Measurements from ENCODE around the gene NUP98.

NUP98 gene

DNA sequence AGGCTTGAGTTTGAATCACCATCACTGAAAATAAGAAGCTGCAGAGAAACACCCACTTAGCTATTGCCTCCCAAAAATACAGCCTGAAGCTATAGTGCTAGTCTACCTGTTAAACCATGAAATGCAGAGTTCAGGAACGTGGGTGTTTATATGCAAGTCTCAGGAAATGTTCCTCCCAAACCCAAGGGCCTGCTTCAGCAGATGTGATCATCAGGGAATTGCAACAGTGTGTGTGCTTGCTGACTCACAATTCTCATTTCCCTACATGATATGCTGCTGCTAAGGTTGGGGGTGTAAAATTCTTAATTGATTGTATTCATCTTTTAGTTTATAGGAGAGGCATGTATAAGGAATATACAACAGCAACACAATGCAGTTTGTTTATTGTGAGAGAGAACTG is 49.6 kb downstream of the NUP98 start:
- peak; percentile 38; the same call in 1 of the 2 replicates for TF ChIP-seq EGR2 (tag by site-specific recombination; IDR thresholded peaks at IDR 0.05; ENCODE audit: low read depth)
- peak; percentile 41 for TF ChIP-seq ZFHX2 (tag by site-specific recombination; conservative IDR thresholded peaks at IDR 0.05)
- TF ChIP-seq AEBP2 (tag by site-specific recombination; IDR thresholded peaks at IDR 0.05; ENCODE audit: borderline replicate concordance) = no peak
- no peaks in the 10 kb centered on the region for H3K4me1 ChIP-seq (ENCODE audit: control insufficient read depth, insufficient read depth, low read length)
- no peaks in the 10 kb centered on the region for H3K9me3 ChIP-seq (ENCODE audit: control insufficient read depth, insufficient read depth, low read depth, low read length)
- H3K4me3 ChIP-seq (ENCODE audit: low read depth, low read length) = no peak overlapping the region
- POLR2A ChIA-PET = no interaction called here
- no peak overlapping the region for H3K27ac ChIP-seq (ENCODE audit: extremely low read depth, low read depth, low read length)
- CTCF ChIA-PET = interaction anchor here (0.6 kb wide), 1 partner anchor 14 kb away, joined by 3 read pairs; no protein-coding TSS in a partner anchor
- H3K36me3 ChIP-seq (ENCODE audit: control insufficient read depth in 2 of 2, insufficient read depth in 1 of 2, low read length in 2 of 2) = peaks cover 30 to 88% of the 10 kb centered on the region in 2 experiments; a peak in 2 of 3 replicates

- H3K9me3 ChIP-seq (ENCODE audit: control insufficient read depth, insufficient read depth, low read depth, low read length) = no peaks in the 10 kb centered on the region
- H3K4me3 ChIP-seq (ENCODE audit: low read depth, low read length) = no peak overlapping the region
- CTCF ChIA-PET = no interaction called here
- POLR2A ChIA-PET = no interaction called here
- H3K4me1 ChIP-seq (ENCODE audit: control insufficient read depth, insufficient read depth, low read length) = no peaks in the 10 kb centered on the region
- TF ChIP-seq ZNF777 (tag by site-specific recombination; IDR thresholded peaks at IDR 0.05; ENCODE audit: borderline replicate concordance) = no peak
- TF ChIP-seq, protein P1, sequence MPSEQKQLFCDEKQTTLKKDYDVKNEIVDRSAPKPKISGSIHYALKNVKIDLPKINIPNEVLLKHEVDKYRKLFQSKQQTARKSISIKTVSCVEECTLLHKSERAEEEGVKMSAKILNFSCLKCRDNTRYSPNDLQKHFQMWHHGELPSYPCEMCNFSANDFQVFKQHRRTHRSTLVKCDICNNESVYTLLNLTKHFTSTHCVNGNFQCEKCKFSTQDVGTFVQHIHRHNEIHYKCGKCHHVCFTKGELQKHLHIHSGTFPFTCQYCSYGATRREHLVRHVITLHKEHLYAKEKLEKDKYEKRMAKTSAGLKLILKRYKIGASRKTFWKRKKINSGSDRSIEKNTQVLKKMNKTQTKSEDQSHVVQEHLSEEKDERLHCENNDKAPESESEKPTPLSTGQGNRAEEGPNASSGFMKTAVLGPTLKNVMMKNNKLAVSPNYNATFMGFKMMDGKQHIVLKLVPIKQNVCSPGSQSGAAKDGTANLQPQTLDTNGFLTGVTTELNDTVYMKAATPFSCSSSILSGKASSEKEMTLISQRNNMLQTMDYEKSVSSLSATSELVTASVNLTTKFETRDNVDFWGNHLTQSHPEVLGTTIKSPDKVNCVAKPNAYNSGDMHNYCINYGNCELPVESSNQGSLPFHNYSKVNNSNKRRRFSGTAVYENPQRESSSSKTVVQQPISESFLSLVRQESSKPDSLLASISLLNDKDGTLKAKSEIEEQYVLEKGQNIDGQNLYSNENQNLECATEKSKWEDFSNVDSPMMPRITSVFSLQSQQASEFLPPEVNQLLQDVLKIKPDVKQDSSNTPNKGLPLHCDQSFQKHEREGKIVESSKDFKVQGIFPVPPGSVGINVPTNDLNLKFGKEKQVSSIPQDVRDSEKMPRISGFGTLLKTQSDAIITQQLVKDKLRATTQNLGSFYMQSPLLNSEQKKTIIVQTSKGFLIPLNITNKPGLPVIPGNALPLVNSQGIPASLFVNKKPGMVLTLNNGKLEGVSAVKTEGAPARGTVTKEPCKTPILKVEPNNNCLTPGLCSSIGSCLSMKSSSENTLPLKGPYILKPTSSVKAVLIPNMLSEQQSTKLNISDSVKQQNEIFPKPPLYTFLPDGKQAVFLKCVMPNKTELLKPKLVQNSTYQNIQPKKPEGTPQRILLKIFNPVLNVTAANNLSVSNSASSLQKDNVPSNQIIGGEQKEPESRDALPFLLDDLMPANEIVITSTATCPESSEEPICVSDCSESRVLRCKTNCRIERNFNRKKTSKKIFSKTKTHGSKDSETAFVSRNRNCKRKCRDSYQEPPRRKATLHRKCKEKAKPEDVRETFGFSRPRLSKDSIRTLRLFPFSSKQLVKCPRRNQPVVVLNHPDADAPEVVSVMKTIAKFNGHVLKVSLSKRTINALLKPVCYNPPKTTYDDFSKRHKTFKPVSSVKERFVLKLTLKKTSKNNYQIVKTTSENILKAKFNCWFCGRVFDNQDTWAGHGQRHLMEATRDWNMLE (tag by site-specific recombination; conservative IDR thresholded peaks at IDR 0.05; ENCODE audit: low read depth) = no peak
- TF ChIP-seq, protein P2, sequence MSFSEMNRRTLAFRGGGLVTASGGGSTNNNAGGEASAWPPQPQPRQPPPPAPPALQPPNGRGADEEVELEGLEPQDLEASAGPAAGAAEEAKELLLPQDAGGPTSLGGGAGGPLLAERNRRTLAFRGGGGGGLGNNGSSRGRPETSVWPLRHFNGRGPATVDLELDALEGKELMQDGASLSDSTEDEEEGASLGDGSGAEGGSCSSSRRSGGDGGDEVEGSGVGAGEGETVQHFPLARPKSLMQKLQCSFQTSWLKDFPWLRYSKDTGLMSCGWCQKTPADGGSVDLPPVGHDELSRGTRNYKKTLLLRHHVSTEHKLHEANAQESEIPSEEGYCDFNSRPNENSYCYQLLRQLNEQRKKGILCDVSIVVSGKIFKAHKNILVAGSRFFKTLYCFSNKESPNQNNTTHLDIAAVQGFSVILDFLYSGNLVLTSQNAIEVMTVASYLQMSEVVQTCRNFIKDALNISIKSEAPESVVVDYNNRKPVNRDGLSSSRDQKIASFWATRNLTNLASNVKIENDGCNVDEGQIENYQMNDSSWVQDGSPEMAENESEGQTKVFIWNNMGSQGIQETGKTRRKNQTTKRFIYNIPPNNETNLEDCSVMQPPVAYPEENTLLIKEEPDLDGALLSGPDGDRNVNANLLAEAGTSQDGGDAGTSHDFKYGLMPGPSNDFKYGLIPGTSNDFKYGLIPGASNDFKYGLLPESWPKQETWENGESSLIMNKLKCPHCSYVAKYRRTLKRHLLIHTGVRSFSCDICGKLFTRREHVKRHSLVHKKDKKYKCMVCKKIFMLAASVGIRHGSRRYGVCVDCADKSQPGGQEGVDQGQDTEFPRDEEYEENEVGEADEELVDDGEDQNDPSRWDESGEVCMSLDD (tag by site-specific recombination; IDR thresholded peaks at IDR 0.05) = no peak
- H3K27ac ChIP-seq (ENCODE audit: extremely low read depth, low read depth, low read length) = no peak overlapping the region
- H3K36me3 ChIP-seq (ENCODE audit: control insufficient read depth in 2 of 2, insufficient read depth in 1 of 2, low read length in 2 of 2) = peaks cover 22 to 88% of the 10 kb centered on the region in 2 experiments; a peak in 2 of 3 replicates
Observed at GRCh38 chr11:3745161-3745560, 52.2 kb downstream of the NUP98 start.

DNA sequence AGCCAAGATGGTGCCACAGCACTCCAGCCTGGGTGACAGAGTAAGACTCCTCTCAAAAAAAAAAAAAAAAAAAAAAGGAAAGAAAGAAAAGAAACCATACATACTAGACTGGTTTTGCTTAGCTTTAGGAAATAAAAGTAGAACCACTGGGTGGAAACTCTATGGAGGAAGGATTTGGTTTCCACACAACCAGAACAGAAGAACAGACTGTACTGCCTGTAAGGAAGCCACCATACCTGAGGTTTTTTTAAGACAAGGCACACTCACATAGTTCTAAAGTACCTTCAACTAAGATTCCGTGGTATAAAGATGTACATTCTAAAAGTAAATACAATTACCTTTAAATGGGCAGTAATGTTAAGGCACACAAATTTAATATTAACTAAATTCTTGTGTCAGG is 58.6 kb downstream of the NUP98 start:
- ChIA-PET POLR2A (no interaction called here), CTCF (no interaction called here)
- Histone ChIP-seq H3K4me3 (ENCODE audit: low read depth, low read length) (no peak overlapping the region), H3K4me1 (ENCODE audit: control insufficient read depth, insufficient read depth, low read length) (no peaks in the 10 kb centered on the region), H3K36me3 (ENCODE audit: control insufficient read depth in 2 of 2, insufficient read depth in 1 of 2, low read length in 2 of 2) (peaks cover 51 to 88% of the 10 kb centered on the region in 2 experiments), H3K9me3 (ENCODE audit: control insufficient read depth, insufficient read depth, low read depth, low read length) (no peaks in the 10 kb centered on the region), H3K27ac (ENCODE audit: extremely low read depth, low read depth, low read length) (no peak overlapping the region)
- TF ChIP-seq PRDM1 (tag by site-specific recombination; IDR thresholded peaks at IDR 0.05) (no peak), ZNF623 (tag by site-specific recombination; IDR thresholded peaks at IDR 0.05) (no peak), ZNF155 (tag by site-specific recombination; IDR thresholded peaks at IDR 0.05) (no peak), ZNF768 (tag by site-specific recombination; IDR thresholded peaks at IDR 0.05) (no peak), IKZF3 (tag by site-specific recombination; IDR thresholded peaks at IDR 0.05) (no peak), ZBTB7A (tag by site-specific recombination; IDR thresholded peaks at IDR 0.05; ENCODE audit: low read depth) (no peak), ZNF513 (tag by site-specific recombination; IDR thresholded peaks at IDR 0.05) (no peak), ZNF132 (tag by site-specific recombination; IDR thresholded peaks at IDR 0.05; ENCODE audit: borderline replicate concordance) (no peak), SALL2 (tag by site-specific recombination; IDR thresholded peaks at IDR 0.05; ENCODE audit: borderline replicate concordance) (no peak)
- TF ChIP-seq, protein P3, sequence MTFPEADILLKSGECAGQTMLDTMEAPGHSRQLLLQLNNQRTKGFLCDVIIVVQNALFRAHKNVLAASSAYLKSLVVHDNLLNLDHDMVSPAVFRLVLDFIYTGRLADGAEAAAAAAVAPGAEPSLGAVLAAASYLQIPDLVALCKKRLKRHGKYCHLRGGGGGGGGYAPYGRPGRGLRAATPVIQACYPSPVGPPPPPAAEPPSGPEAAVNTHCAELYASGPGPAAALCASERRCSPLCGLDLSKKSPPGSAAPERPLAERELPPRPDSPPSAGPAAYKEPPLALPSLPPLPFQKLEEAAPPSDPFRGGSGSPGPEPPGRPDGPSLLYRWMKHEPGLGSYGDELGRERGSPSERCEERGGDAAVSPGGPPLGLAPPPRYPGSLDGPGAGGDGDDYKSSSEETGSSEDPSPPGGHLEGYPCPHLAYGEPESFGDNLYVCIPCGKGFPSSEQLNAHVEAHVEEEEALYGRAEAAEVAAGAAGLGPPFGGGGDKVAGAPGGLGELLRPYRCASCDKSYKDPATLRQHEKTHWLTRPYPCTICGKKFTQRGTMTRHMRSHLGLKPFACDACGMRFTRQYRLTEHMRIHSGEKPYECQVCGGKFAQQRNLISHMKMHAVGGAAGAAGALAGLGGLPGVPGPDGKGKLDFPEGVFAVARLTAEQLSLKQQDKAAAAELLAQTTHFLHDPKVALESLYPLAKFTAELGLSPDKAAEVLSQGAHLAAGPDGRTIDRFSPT (tag by site-specific recombination; IDR thresholded peaks at IDR 0.05) = no peak

Measured in HEK293 (cell line).